ENCODE measurements around the gene IYD. TPM values are rescaled to one million over a fixed set of nuclear protein-coding genes. Genes with fewer than 3 reads are reported as not detected.

IYD gene
- total and polyA plus RNA-seq, 4 experiments from 2014 or later, result not detected

- Mint-ChIP-seq H3K36me3 (no peaks in the 10 kb centered on the region), H3K4me3 (no peak overlapping the region), H3K27me3 (peaks cover 0 to 1% of the 10 kb centered on the region in 2 donors), H3K9me3 (no peaks in the 10 kb centered on the region), H3K4me1 (no peaks in the 10 kb centered on the region), H3K27ac (no peak overlapping the region)
- no peaks in the 10 kb centered on the region for H3K4me1 ChIP-seq (ENCODE audit: insufficient read depth, low read length)
- H3K27ac ChIP-seq (ENCODE audit: low read depth, low read length), result no peak overlapping the region
- ChIA-PET CTCF (ENCODE audit: partially characterized antibody) (interaction anchor here (2.6 kb wide), 1 partner anchor 13 kb away, joined by 7 read pairs; no protein-coding TSS in a partner anchor), POLR2A (ENCODE audit: partially characterized antibody) (no interaction called here)
- H3K27me3 ChIP-seq (ENCODE audit: insufficient read depth, low read length), result no peaks in the 10 kb centered on the region
- no peak for DNase-seq
- no peaks in the 10 kb centered on the region for H3K36me3 ChIP-seq (ENCODE audit: insufficient read depth, low read length)
- H3K4me3 ChIP-seq (ENCODE audit: low read length in 2 of 2), result no peak overlapping the region
- intact Hi-C loops (cut with micrococcal nuclease), result no loop called here
- H3K9me3 ChIP-seq (ENCODE audit: control insufficient read depth in 1 of 2, low read length in 2 of 2), result no peaks in the 10 kb centered on the region
These were observed 62.0 kb downstream of the IYD start for GRCh38 chr6:150430815-150431214.

DNA sequence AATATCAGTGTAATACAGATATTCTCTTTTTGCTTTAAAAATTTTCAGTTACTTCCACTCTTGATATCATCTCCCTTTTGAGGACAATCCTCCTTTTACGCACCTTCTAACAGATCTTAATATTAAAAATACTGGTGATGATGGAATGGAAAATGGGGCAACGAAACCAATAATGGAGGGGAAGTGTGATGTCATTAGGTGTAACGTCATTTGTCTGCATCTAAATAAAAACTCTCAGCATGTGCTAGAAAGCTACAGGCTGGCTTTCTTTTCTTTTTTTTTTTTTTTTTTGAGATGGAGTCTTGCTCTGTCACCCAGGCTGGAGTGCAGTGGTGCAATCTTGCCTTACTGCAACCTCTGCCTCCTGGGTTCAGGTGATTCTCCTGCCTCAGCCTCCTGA is 66.5 kb downstream of the IYD start:
- H3K27ac ChIP-seq (ENCODE audit: low read depth, low read length), result no peak overlapping the region
- H3K9me3 ChIP-seq (ENCODE audit: control insufficient read depth in 1 of 2, low read length in 2 of 2), result no peaks in the 10 kb centered on the region
- H3K4me3 Mint-ChIP-seq, result no peak overlapping the region
- ChIA-PET POLR2A (ENCODE audit: partially characterized antibody) (no interaction called here), CTCF (ENCODE audit: partially characterized antibody) (no interaction called here)
- no peaks in the 10 kb centered on the region for H3K27me3 ChIP-seq (ENCODE audit: insufficient read depth, low read length)
- H3K4me1 Mint-ChIP-seq, result peaks cover 0 to 2% (median 0%) of the 10 kb centered on the region in 4 donors
- H3K9me3 Mint-ChIP-seq, result peaks cover 0 to 7% (median 3%) of the 10 kb centered on the region in 8 donors
- no peaks in the 10 kb centered on the region for H3K36me3 ChIP-seq (ENCODE audit: insufficient read depth, low read length)
- H3K36me3 Mint-ChIP-seq, result no peaks in the 10 kb centered on the region
- no peaks in the 10 kb centered on the region for H3K4me1 ChIP-seq (ENCODE audit: insufficient read depth, low read length)
- intact Hi-C loops (cut with micrococcal nuclease), result no loop called here
- no peak for DNase-seq
- no peak overlapping the region for H3K4me3 ChIP-seq (ENCODE audit: low read length in 2 of 2)
- H3K27me3 Mint-ChIP-seq, result no peaks in the 10 kb centered on the region
- no peak overlapping the region for H3K27ac Mint-ChIP-seq

- no peaks in the 10 kb centered on the region for H3K27me3 ChIP-seq (ENCODE audit: insufficient read depth, low read length)
- no peaks in the 10 kb centered on the region for H3K36me3 ChIP-seq (ENCODE audit: insufficient read depth, low read length)
- no peaks in the 10 kb centered on the region for H3K9me3 ChIP-seq (ENCODE audit: control insufficient read depth in 1 of 2, low read length in 2 of 2)
- H3K4me3 Mint-ChIP-seq, result no peak overlapping the region
- H3K36me3 Mint-ChIP-seq, result no peaks in the 10 kb centered on the region
- peaks cover 0 to 2% (median 0%) of the 10 kb centered on the region in 4 donors for H3K4me1 Mint-ChIP-seq
- H3K27ac ChIP-seq (ENCODE audit: low read depth, low read length), result no peak overlapping the region
- no peak overlapping the region for H3K27ac Mint-ChIP-seq
- peaks cover 0 to 7% (median 3%) of the 10 kb centered on the region in 8 donors for H3K9me3 Mint-ChIP-seq
- ChIA-PET POLR2A (ENCODE audit: partially characterized antibody) (no interaction called here), CTCF (ENCODE audit: partially characterized antibody) (no interaction called here)
- intact Hi-C loops (cut with micrococcal nuclease), result no loop called here
- peaks cover 0 to 1% of the 10 kb centered on the region in 2 donors for H3K27me3 Mint-ChIP-seq
- H3K4me3 ChIP-seq (ENCODE audit: low read length in 2 of 2), result no peak overlapping the region
- H3K4me1 ChIP-seq (ENCODE audit: insufficient read depth, low read length), result no peaks in the 10 kb centered on the region
- no peak for DNase-seq
These were observed 67.0 kb downstream of the IYD start for GRCh38 chr6:150435832-150436231.

GRCh38 chr6:150439373-150439772 is 70.6 kb downstream of the IYD start:
- Histone ChIP-seq H3K27ac (ENCODE audit: low read depth, low read length) (no peak overlapping the region), H3K4me3 (ENCODE audit: low read length in 2 of 2) (no peak overlapping the region), H3K27me3 (ENCODE audit: insufficient read depth, low read length) (no peaks in the 10 kb centered on the region), H3K36me3 (ENCODE audit: insufficient read depth, low read length) (no peaks in the 10 kb centered on the region), H3K4me1 (ENCODE audit: insufficient read depth, low read length) (no peaks in the 10 kb centered on the region), H3K9me3 (ENCODE audit: control insufficient read depth in 1 of 2, low read length in 2 of 2) (no peaks in the 10 kb centered on the region)
- peaks cover 0 to 7% (median 3%) of the 10 kb centered on the region in 8 donors for H3K9me3 Mint-ChIP-seq
- ChIA-PET CTCF (ENCODE audit: partially characterized antibody) (no interaction called here), POLR2A (ENCODE audit: partially characterized antibody) (no interaction called here)
- peaks cover 1 to 2% of the 10 kb centered on the region in 2 donors for H3K27me3 Mint-ChIP-seq
- H3K36me3 Mint-ChIP-seq, result no peaks in the 10 kb centered on the region
- intact Hi-C loops (cut with micrococcal nuclease), result no loop called here
- no peak overlapping the region for H3K27ac Mint-ChIP-seq
- DNase-seq, result no peak
- peaks cover 0 to 2% (median 0%) of the 10 kb centered on the region in 4 donors for H3K4me1 Mint-ChIP-seq
- no peak overlapping the region for H3K4me3 Mint-ChIP-seq

DNA sequence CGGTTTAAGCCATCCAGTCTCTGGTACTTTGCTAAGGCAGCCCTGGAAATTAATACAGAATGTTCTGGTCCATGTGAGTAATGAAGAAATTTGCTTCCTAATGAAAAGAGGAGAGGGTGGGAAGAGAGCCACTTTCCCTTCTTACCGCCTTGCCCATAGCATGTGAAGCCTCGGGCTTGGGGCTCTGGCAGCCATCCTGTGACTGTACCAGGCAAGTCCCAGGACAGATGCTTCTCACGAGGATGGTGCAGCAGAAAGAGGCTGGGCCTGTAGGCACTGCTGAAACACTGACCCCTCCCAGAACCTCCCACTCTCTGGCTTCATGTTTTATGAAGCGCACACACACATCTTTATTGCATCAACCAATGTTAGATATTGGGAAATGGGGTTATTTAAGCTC is 74.8 kb downstream of the IYD start:
- Histone ChIP-seq H3K27me3 (ENCODE audit: insufficient read depth, low read length) (no peaks in the 10 kb centered on the region), H3K4me3 (ENCODE audit: low read length in 2 of 2) (no peak overlapping the region), H3K36me3 (ENCODE audit: insufficient read depth, low read length) (no peaks in the 10 kb centered on the region), H3K9me3 (ENCODE audit: control insufficient read depth in 1 of 2, low read length in 2 of 2) (no peaks in the 10 kb centered on the region), H3K4me1 (ENCODE audit: insufficient read depth, low read length) (no peaks in the 10 kb centered on the region), H3K27ac (ENCODE audit: low read depth, low read length) (no peak overlapping the region)
- POLR2A ChIA-PET (ENCODE audit: partially characterized antibody), result no interaction called here
- H3K36me3 Mint-ChIP-seq, result no peaks in the 10 kb centered on the region
- intact Hi-C loops (cut with micrococcal nuclease), result no loop called here
- peaks cover 0 to 2% (median 0%) of the 10 kb centered on the region in 4 donors for H3K4me1 Mint-ChIP-seq
- H3K4me3 Mint-ChIP-seq, result no peak overlapping the region
- peaks cover 6 to 9% of the 10 kb centered on the region in 2 donors for H3K27me3 Mint-ChIP-seq
- no peak for DNase-seq
- peaks cover 0 to 7% (median 3%) of the 10 kb centered on the region in 8 donors for H3K9me3 Mint-ChIP-seq
- CTCF ChIA-PET (ENCODE audit: partially characterized antibody), result no interaction called here
- no peak overlapping the region for H3K27ac Mint-ChIP-seq

- POLR2A ChIA-PET (ENCODE audit: partially characterized antibody), result no interaction called here
- no peak for DNase-seq
- H3K9me3 Mint-ChIP-seq, result peaks cover 0 to 7% (median 1%) of the 10 kb centered on the region in 8 donors
- Histone ChIP-seq H3K27me3 (ENCODE audit: insufficient read depth, low read length) (no peaks in the 10 kb centered on the region), H3K9me3 (ENCODE audit: control insufficient read depth in 1 of 2, low read length in 2 of 2) (no peaks in the 10 kb centered on the region), H3K4me3 (ENCODE audit: low read length in 2 of 2) (no peak overlapping the region), H3K4me1 (ENCODE audit: insufficient read depth, low read length) (no peaks in the 10 kb centered on the region), H3K27ac (ENCODE audit: low read depth, low read length) (no peak overlapping the region), H3K36me3 (ENCODE audit: insufficient read depth, low read length) (no peaks in the 10 kb centered on the region)
- peaks cover 0 to 2% (median 0%) of the 10 kb centered on the region in 4 donors for H3K4me1 Mint-ChIP-seq
- CTCF ChIA-PET (ENCODE audit: partially characterized antibody), result no interaction called here
- H3K27ac Mint-ChIP-seq, result peak overlapping the region in 2 of 7 donors; percentile 37 to 69
- intact Hi-C loops (cut with micrococcal nuclease), result no loop called here
- peaks cover 6 to 9% of the 10 kb centered on the region in 2 donors for H3K27me3 Mint-ChIP-seq
- H3K36me3 Mint-ChIP-seq, result no peaks in the 10 kb centered on the region
- H3K4me3 Mint-ChIP-seq, result no peak overlapping the region
These were observed 75.5 kb downstream of the IYD start for GRCh38 chr6:150444308-150444707.

GRCh38 chr6:150445486-150445885 is 76.7 kb downstream of the IYD start:
- intact Hi-C loops (cut with micrococcal nuclease), result no loop called here
- POLR2A ChIA-PET (ENCODE audit: partially characterized antibody), result no interaction called here
- no peaks in the 10 kb centered on the region for H3K4me1 Mint-ChIP-seq
- DNase-seq, result no peak
- no peak overlapping the region for H3K27ac Mint-ChIP-seq
- peaks cover 0 to 1% (median 0%) of the 10 kb centered on the region in 8 donors for H3K9me3 Mint-ChIP-seq
- H3K4me1 ChIP-seq (ENCODE audit: insufficient read depth, low read length), result no peaks in the 10 kb centered on the region
- CTCF ChIA-PET (ENCODE audit: partially characterized antibody), result no interaction called here
- no peaks in the 10 kb centered on the region for H3K9me3 ChIP-seq (ENCODE audit: control insufficient read depth in 1 of 2, low read length in 2 of 2)
- no peak overlapping the region for H3K27ac ChIP-seq (ENCODE audit: low read depth, low read length)
- H3K36me3 ChIP-seq (ENCODE audit: insufficient read depth, low read length), result no peaks in the 10 kb centered on the region
- no peak overlapping the region for H3K4me3 ChIP-seq (ENCODE audit: low read length in 2 of 2)
- no peaks in the 10 kb centered on the region for H3K36me3 Mint-ChIP-seq
- H3K4me3 Mint-ChIP-seq, result no peak overlapping the region
- no peaks in the 10 kb centered on the region for H3K27me3 ChIP-seq (ENCODE audit: insufficient read depth, low read length)
- H3K27me3 Mint-ChIP-seq, result peaks cover 6 to 9% of the 10 kb centered on the region in 2 donors

GRCh38 chr6:150448221-150448620 is 79.4 kb downstream of the IYD start:
- H3K27ac Mint-ChIP-seq, result no peak overlapping the region
- Histone ChIP-seq H3K4me3 (ENCODE audit: low read length in 2 of 2) (no peak overlapping the region), H3K27ac (ENCODE audit: low read depth, low read length) (no peak overlapping the region), H3K36me3 (ENCODE audit: insufficient read depth, low read length) (no peaks in the 10 kb centered on the region), H3K9me3 (ENCODE audit: control insufficient read depth in 1 of 2, low read length in 2 of 2) (no peaks in the 10 kb centered on the region), H3K27me3 (ENCODE audit: insufficient read depth, low read length) (no peaks in the 10 kb centered on the region), H3K4me1 (ENCODE audit: insufficient read depth, low read length) (no peaks in the 10 kb centered on the region)
- ChIA-PET POLR2A (ENCODE audit: partially characterized antibody) (no interaction called here), CTCF (ENCODE audit: partially characterized antibody) (interaction anchor here (1.2 kb wide), 1 partner anchor 25 kb away, joined by 3 read pairs; no protein-coding TSS in a partner anchor)
- H3K36me3 Mint-ChIP-seq, result no peaks in the 10 kb centered on the region
- no peaks in the 10 kb centered on the region for H3K9me3 Mint-ChIP-seq
- DNase-seq, result no peak
- no peaks in the 10 kb centered on the region for H3K4me1 Mint-ChIP-seq
- peaks cover 6 to 7% of the 10 kb centered on the region in 2 donors for H3K27me3 Mint-ChIP-seq
- intact Hi-C loops (cut with micrococcal nuclease), result no loop called here
- no peak overlapping the region for H3K4me3 Mint-ChIP-seq

Measured in CD4-positive, alpha-beta memory T cell (primary cell).